WTC11 (cell line): Measurements from ENCODE around the gene VANGL2.

Source experiments
- ARID4B ChIP-seq: sonication (generic); formaldehyde crosslinking; IDR thresholded peaks from 2 replicates; pipeline ENCODE4 v1.8.0; 2023; ENCODE audit warnings: missing genetic modification reagents, mild to moderate bottlenecking, borderline replicate concordance
- CREB1 ChIP-seq: sonication (generic); formaldehyde crosslinking; IDR thresholded peaks from 2 replicates; pipeline ENCODE4 v1.8.0; 2023; ENCODE audit warnings: mild to moderate bottlenecking, missing genetic modification reagents
- MAX ChIP-seq: sonication (generic); formaldehyde crosslinking; IDR thresholded peaks from 2 replicates; pipeline ENCODE4 v1.8.0; 2022; ENCODE audit warnings: mild to moderate bottlenecking, missing genetic modification reagents
- SP1 ChIP-seq: sonication (generic); formaldehyde crosslinking; conservative IDR thresholded peaks from 2 replicates; pipeline ENCODE4 v1.8.1; 2022; ENCODE audit warnings: missing genetic modification reagents
- TP53 ChIP-seq: sonication (generic); formaldehyde crosslinking; IDR thresholded peaks from 2 replicates; pipeline ENCODE4 v1.8.1; 2023; ENCODE audit warnings: mild to moderate bottlenecking, missing genetic modification reagents
- ZNF219 ChIP-seq: sonication (generic); formaldehyde crosslinking; IDR thresholded peaks from 2 replicates; pipeline ENCODE4 v1.8.0; 2023; ENCODE audit warnings: missing genetic modification reagents, mild to moderate bottlenecking, borderline replicate concordance
- TF ChIP-seq, protein P1 (sequence below): fragments of 200-600 bp; IDR thresholded peaks from 2 replicates; pipeline ENCODE4 v1.8.0; 2022; ENCODE audit warnings: antibody characterized with exemption
- TF ChIP-seq, protein P2 (sequence below): sonication (generic); formaldehyde crosslinking; IDR thresholded peaks from 2 replicates; pipeline ENCODE4 v1.8.1; 2022; ENCODE audit warnings: mild to moderate bottlenecking, missing genetic modification reagents, moderate library complexity, borderline replicate concordance

DNA sequence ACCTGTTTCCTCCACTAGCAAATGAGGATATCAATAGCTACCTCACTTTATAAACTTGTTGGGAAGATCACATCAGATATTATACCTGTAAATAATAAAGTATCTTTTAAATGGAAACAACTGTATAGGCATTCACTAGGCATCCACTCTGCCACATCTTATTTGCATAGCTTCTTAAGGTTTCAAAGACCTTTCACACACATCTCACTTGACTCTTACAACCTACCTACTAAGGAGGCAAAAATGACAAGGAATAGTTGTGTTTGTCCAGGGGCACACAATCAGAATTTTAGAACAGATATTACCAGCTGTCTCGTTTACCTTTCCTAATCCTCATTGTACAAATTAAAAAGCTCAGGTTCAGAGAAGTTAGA, 51.5 kb downstream of the VANGL2 start:
- TF ChIP-seq, protein P1, sequence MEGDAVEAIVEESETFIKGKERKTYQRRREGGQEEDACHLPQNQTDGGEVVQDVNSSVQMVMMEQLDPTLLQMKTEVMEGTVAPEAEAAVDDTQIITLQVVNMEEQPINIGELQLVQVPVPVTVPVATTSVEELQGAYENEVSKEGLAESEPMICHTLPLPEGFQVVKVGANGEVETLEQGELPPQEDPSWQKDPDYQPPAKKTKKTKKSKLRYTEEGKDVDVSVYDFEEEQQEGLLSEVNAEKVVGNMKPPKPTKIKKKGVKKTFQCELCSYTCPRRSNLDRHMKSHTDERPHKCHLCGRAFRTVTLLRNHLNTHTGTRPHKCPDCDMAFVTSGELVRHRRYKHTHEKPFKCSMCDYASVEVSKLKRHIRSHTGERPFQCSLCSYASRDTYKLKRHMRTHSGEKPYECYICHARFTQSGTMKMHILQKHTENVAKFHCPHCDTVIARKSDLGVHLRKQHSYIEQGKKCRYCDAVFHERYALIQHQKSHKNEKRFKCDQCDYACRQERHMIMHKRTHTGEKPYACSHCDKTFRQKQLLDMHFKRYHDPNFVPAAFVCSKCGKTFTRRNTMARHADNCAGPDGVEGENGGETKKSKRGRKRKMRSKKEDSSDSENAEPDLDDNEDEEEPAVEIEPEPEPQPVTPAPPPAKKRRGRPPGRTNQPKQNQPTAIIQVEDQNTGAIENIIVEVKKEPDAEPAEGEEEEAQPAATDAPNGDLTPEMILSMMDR = no peak
- TF ChIP-seq CREB1 = no peak
- TF ChIP-seq SP1 (CRISPR knock-in tag) = no peak
- no peak for TF ChIP-seq ZNF219
- no peak for TF ChIP-seq TP53
- TF ChIP-seq, protein P2, sequence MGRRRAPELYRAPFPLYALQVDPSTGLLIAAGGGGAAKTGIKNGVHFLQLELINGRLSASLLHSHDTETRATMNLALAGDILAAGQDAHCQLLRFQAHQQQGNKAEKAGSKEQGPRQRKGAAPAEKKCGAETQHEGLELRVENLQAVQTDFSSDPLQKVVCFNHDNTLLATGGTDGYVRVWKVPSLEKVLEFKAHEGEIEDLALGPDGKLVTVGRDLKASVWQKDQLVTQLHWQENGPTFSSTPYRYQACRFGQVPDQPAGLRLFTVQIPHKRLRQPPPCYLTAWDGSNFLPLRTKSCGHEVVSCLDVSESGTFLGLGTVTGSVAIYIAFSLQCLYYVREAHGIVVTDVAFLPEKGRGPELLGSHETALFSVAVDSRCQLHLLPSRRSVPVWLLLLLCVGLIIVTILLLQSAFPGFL (CRISPR knock-in tag) = no peak
- TF ChIP-seq MAX = no peak
- no peak for TF ChIP-seq ARID4B (CRISPR knock-in tag)
